AG04450 (cell line): ENCODE data around the gene BLCAP. TPM values are rescaled to one million over a fixed set of nuclear protein-coding genes. Genes with fewer than 3 reads are reported as not detected.

Source experiments
- CTCF ChIA-PET: fragments of 300-600, 350-600 bp; formaldehyde crosslinking; extraction: SDS; loops from one replicate; lab custom pipeline; 2022; ENCODE audit warnings: antibody characterized with exemption, inconsistent platforms; lab: Charles Lee
- POLR2A ChIA-PET: fragments of 350-600 bp; formaldehyde crosslinking; extraction: SDS; loops from one replicate; lab custom pipeline; 2021; ENCODE audit warnings: antibody characterized with exemption, inconsistent platforms; lab: Yijun Ruan, JAX
- DNase-seq: peaks from one replicate; pipeline ENCODE4 v3.0.0-alpha.2; 2011; ENCODE audit warnings: low read depth, low spot score
- H3K27ac ChIP-seq: one replicate; pipeline ENCODE4 v1.5.1; 2012; ENCODE audit warnings: low read depth, low read length, control low read depth
- H3K27me3 ChIP-seq: one replicate; pipeline ENCODE4 v1.6.0; 2012; ENCODE audit warnings: low read length; ENCODE audit not compliant: control insufficient read depth, insufficient read depth
- H3K4me3 ChIP-seq: 2 replicates; pipeline ENCODE4 v1.5.1; 2011; ENCODE audit warnings: mild to moderate bottlenecking, low read depth, low read length, control low read depth
- H3K9me3 ChIP-seq: 2 replicates; pipeline ENCODE4 v1.5.1; 2012; ENCODE audit warnings: low read length; ENCODE audit not compliant: control insufficient read depth, insufficient read depth
- CTCF ChIP-seq: IDR thresholded peaks from 2 replicates; pipeline ENCODE4 v1.5.1; 2011; ENCODE audit warnings: low read depth, low read length, control low read depth, inconsistent platforms
- polyA plus RNA-seq: library from polyadenylated mRNA; depleted of rRNA; stranded (reverse); fragments of >200 nt; gene quantifications from 2 replicates; pipeline ENCODE4 v1.2.3, GENCODE V29; 2011

Gene BLCAP
- polyA plus RNA-seq, 1 experiment: 94.1 TPM

- H3K4me3 ChIP-seq: no peak overlapping the region
- no peak overlapping the region for H3K27ac ChIP-seq
- POLR2A ChIA-PET: no interaction called here
- CTCF ChIA-PET: interaction anchor here (0.6 kb wide), 1 partner anchor 26 kb away, joined by 3 read pairs; no protein-coding TSS in a partner anchor
- no peak for TF ChIP-seq CTCF
- no peaks in the 10 kb centered on the region; the same call in 1 of the 2 replicates for H3K9me3 ChIP-seq
- H3K27me3 ChIP-seq: no peaks in the 10 kb centered on the region
- DNase-seq: no peak
Observed at GRCh38 chr20:37504404-37505096, 23.1 kb downstream of the BLCAP start.

GRCh38 chr20:37503256-37503927, 24.3 kb downstream of the BLCAP start:
- Histone ChIP-seq H3K27ac (no peak overlapping the region), H3K27me3 (no peaks in the 10 kb centered on the region), H3K4me3 (no peak overlapping the region), H3K9me3 (no peaks in the 10 kb centered on the region; the same call in 1 of the 2 replicates)
- DNase-seq: no peak
- CTCF ChIA-PET: no interaction called here
- TF ChIP-seq CTCF: no peak
- POLR2A ChIA-PET: no interaction called here

- no peak for TF ChIP-seq CTCF
- CTCF ChIA-PET: interaction anchor here (0.5 to 0.8 kb wide), 2 partner anchors 19 to 31 kb away, joined by 3 to 4 read pairs; no protein-coding TSS in a partner anchor
- Histone ChIP-seq H3K9me3 (no peaks in the 10 kb centered on the region; the same call in 1 of the 2 replicates), H3K4me3 (no peak overlapping the region), H3K27ac (no peak overlapping the region), H3K27me3 (no peaks in the 10 kb centered on the region)
- DNase-seq: no peak
- POLR2A ChIA-PET: no interaction called here
Observed at GRCh38 chr20:37502654-37503053, 25.0 kb downstream of the BLCAP start.

- Histone ChIP-seq H3K4me3 (no peak overlapping the region), H3K27me3 (no peaks in the 10 kb centered on the region), H3K9me3 (no peaks in the 10 kb centered on the region; the same call in 1 of the 2 replicates), H3K27ac (no peak overlapping the region)
- POLR2A ChIA-PET: no interaction called here
- no peak for DNase-seq
- no peak for TF ChIP-seq CTCF
- CTCF ChIA-PET: interaction anchor here (0.5 to 0.8 kb wide), 2 partner anchors 19 to 31 kb away, joined by 3 to 4 read pairs; no protein-coding TSS in a partner anchor
Observed at GRCh38 chr20:37501940-37502339, 25.7 kb downstream of the BLCAP start.

- POLR2A ChIA-PET: no interaction called here
- Histone ChIP-seq H3K27me3 (no peaks in the 10 kb centered on the region), H3K9me3 (no peaks in the 10 kb centered on the region; the same call in 1 of the 2 replicates), H3K4me3 (no peak overlapping the region), H3K27ac (no peak overlapping the region)
- no peak for DNase-seq
- no peak for TF ChIP-seq CTCF
- CTCF ChIA-PET: no interaction called here
Observed at GRCh38 chr20:37500311-37500710, 27.4 kb downstream of the BLCAP start.
